HepG2 (cell line): ENCODE data around the gene RNU11. TPM values are rescaled to one million over a fixed set of nuclear protein-coding genes. Genes with fewer than 3 reads are reported as not detected.

ENCODE experiments used
- ATAC-seq: fragments of 200-7000 bp; cut with Tn5 transposase; 3 replicates; pipeline ENCODE4 v1.9.1; 2020; ENCODE audit warnings: mild to moderate bottlenecking, moderate library complexity
- BruUV-seq: library from RNA; stranded (reverse); fragments of 400-500 nt; replicated peaks from 2 replicates; lab custom pipeline; 2021; lab: Mats Ljungman, UMichigan
- CTCF ChIA-PET: fragments of 300-600 bp; formaldehyde crosslinking; extraction: SDS; loops from one replicate; lab custom pipeline; 2021; ENCODE audit warnings: low total read pairs, inconsistent platforms, low intra/inter-chr PET ratio; lab: Yijun Ruan, JAX
- POLR2A ChIA-PET: fragments of 350-600 bp; sonication (Branson Sonifier 250); formaldehyde crosslinking; loops from one replicate; lab custom pipeline; 2020; ENCODE audit warnings: antibody characterized with exemption, inconsistent platforms; lab: Yijun Ruan, JAX
- DNase-seq: peaks from one replicate; pipeline ENCODE4 v3.0.0-alpha.2; 2015; ENCODE audit warnings: low spot score
- FAIRE-seq: peaks from 3 replicates; lab custom pipeline; 2011; peaks lifted over from hg19 to GRCh38; lab: Jason Lieb, UNC
- H2AFZ ChIP-seq: one replicate; pipeline ENCODE4 v1.6.1; 2011; ENCODE audit warnings: low read length, inconsistent platforms
- H3K27ac ChIP-seq: fragments of 300-600 bp; 3 replicates; pipeline ENCODE4 v1.8.0; 2011; ENCODE audit warnings: mixed run types, mild to moderate bottlenecking, mixed read lengths, low read length, inconsistent platforms; ENCODE audit not compliant: insufficient read depth; ENCODE audit errors: extremely low read length
- H3K27me3 ChIP-seq, 2 experiments: fragments of 200-600 bp in 1 of 2; 2 replicates in 1 of 2; 3 replicates in 1 of 2; pipeline versions ENCODE4 v1.6.0 to v1.8.0; 2011; ENCODE audit warnings: low read length in 2 of 2, mild to moderate bottlenecking in 2 of 2, moderate library complexity in 2 of 2, inconsistent platforms in 1 of 2; ENCODE audit not compliant: insufficient read depth in 2 of 2, control insufficient read depth in 1 of 2
- H3K36me3 ChIP-seq, 2 experiments: fragments of 200-600 bp in 1 of 2; replicated peaks in 1 of 2; 2 replicates in 1 of 2; 3 replicates in 1 of 2; pipeline versions ENCODE4 v1.5.1 to v1.8.0; 2011; ENCODE audit warnings: low read length in 2 of 2, inconsistent platforms in 1 of 2; ENCODE audit not compliant: insufficient read depth in 2 of 2, control insufficient read depth in 1 of 2
- H3K4me1 ChIP-seq: 2 replicates; pipeline ENCODE4 v1.5.1; 2012; ENCODE audit warnings: low read length, inconsistent platforms; ENCODE audit not compliant: insufficient read depth
- H3K4me2 ChIP-seq: 2 replicates; pipeline ENCODE4 v1.6.0; 2011; ENCODE audit warnings: low read depth, low read length, inconsistent platforms
- H3K4me3 ChIP-seq, 3 experiments: fragments of 200-600 bp in 1 of 3; sonication (generic), shearing (Covaris generic) in 1 of 3; replicated peaks in 1 of 3; 2 replicates each; pipeline ENCODE4 v1.5.1; 2011 to 2016; ENCODE audit warnings: low read length in 3 of 3, inconsistent platforms in 2 of 3, low read depth in 2 of 3, mild to moderate bottlenecking in 2 of 3, control low read depth in 1 of 3, mixed read lengths in 1 of 3; ENCODE audit not compliant: insufficient read depth in 1 of 3
- H3K79me2 ChIP-seq: one replicate; pipeline ENCODE4 v1.6.1; 2011; ENCODE audit warnings: low read length, inconsistent platforms; ENCODE audit not compliant: insufficient read depth
- H3K9ac ChIP-seq: 2 replicates; pipeline ENCODE4 v1.6.0; 2011; ENCODE audit warnings: mild to moderate bottlenecking, low read depth, low read length, inconsistent platforms; ENCODE audit not compliant: insufficient read depth
- H3K9me3 ChIP-seq: 2 replicates; pipeline ENCODE4 v1.5.1; 2012; ENCODE audit warnings: mild to moderate bottlenecking, low read length
- H4K20me1 ChIP-seq: 2 replicates; pipeline ENCODE4 v1.6.0; 2011; ENCODE audit warnings: inconsistent platforms, mild to moderate bottlenecking, low read length, moderate library complexity; ENCODE audit not compliant: insufficient read depth
- FOXO1 ChIP-seq: sonication (generic); formaldehyde crosslinking; IDR thresholded peaks from 2 replicates; pipeline ENCODE4 v1.4.0; 2020; ENCODE audit warnings: missing genetic modification reagents
- HOXA7 ChIP-seq: sonication (generic); formaldehyde crosslinking; IDR thresholded peaks from 2 replicates; pipeline ENCODE4 v1.8.1; 2022; ENCODE audit warnings: mild to moderate bottlenecking, missing genetic modification reagents, moderate library complexity
- PHF8 ChIP-seq: sonication (generic); formaldehyde crosslinking; IDR thresholded peaks from 2 replicates; pipeline ENCODE4 v1.5.0; 2020; ENCODE audit warnings: missing genetic modification reagents
- ZHX1 ChIP-seq: sonication (generic); formaldehyde crosslinking; IDR thresholded peaks from 2 replicates; pipeline ENCODE4 v1.8.1; 2022; ENCODE audit warnings: low read depth, mild to moderate bottlenecking, missing genetic modification reagents
- ZNF773 ChIP-seq: sonication (generic); formaldehyde crosslinking; IDR thresholded peaks from 2 replicates; pipeline ENCODE4 v1.4.0; 2020; ENCODE audit warnings: missing genetic modification reagents, borderline replicate concordance
- ZSCAN31 ChIP-seq: sonication (generic); formaldehyde crosslinking; IDR thresholded peaks from 2 replicates; pipeline ENCODE4 v1.5.0; 2020; ENCODE audit warnings: low read depth, mild to moderate bottlenecking, missing genetic modification reagents
- WGBS: methylation state at CpG from one replicate; pipeline ENCODE4 v1.1.6; 2017; ENCODE audit warnings: low lambda C conversion rate; 5-methylcytosine and 5-hydroxymethylcytosine counted together
- in situ Hi-C: cut with HindIII; loops from 2 replicates; pipeline ENCODE4 v1.10.0; 2017; ENCODE audit warnings: low pct_unique_long_range_greater_than_20kb; ENCODE audit not compliant: extremely low pct_ligation_motif_present
- intact Hi-C: fragments of 100-400 bp; cut with micrococcal nuclease; formaldehyde crosslinking; loops from one replicate; pipeline ENCODE4 v1.10.0; 2022; ENCODE audit not compliant: unreplicated experiment
- polyA plus RNA-seq, 8 experiments: library from polyadenylated mRNA; depleted of rRNA in 3 of 8; stranded (reverse) in 7 of 8; unstranded in 1 of 8; fragments of >200 nt; fragmentation: Illumina TruSeq in 4 of 8; extraction: Trizol in 4 of 8; gene quantifications; 2 replicates each; pipeline versions ENCODE4 v1.2.1 to v1.2.3, GENCODE V29; 2011 to 2016; ENCODE audit warnings: low read depth in 4 of 8, missing spikeins in 1 of 8, mixed read lengths in 1 of 8; ENCODE audit not compliant: insufficient read depth in 1 of 8
- total RNA-seq, 5 experiments: library from RNA; depleted of rRNA; stranded (reverse); fragments of >200 nt; fragmentation: Illumina TruSeq; extraction: Trizol; gene quantifications; 2 replicates each; pipeline ENCODE4 v1.2.3, GENCODE V29; 2016; ENCODE audit warnings: low read depth in 1 of 5
- TF ChIP-seq, protein P1 (sequence below): sonication (generic); formaldehyde crosslinking; IDR thresholded peaks from 2 replicates; pipeline ENCODE4 v1.9.0; 2022; ENCODE audit warnings: missing genetic modification reagents, mild to moderate bottlenecking, borderline replicate concordance
- TF ChIP-seq, protein P2 (sequence below): sonication (generic); formaldehyde crosslinking; IDR thresholded peaks from 2 replicates; pipeline ENCODE4 v1.4.0; 2020; ENCODE audit warnings: mild to moderate bottlenecking, missing genetic modification reagents

The RNU11 gene
- total and polyA plus RNA-seq, 2 of the 13 experiments (the other 11 are each of a cell fraction or from before 2014, with no cell fraction given), result not detected

DNA sequence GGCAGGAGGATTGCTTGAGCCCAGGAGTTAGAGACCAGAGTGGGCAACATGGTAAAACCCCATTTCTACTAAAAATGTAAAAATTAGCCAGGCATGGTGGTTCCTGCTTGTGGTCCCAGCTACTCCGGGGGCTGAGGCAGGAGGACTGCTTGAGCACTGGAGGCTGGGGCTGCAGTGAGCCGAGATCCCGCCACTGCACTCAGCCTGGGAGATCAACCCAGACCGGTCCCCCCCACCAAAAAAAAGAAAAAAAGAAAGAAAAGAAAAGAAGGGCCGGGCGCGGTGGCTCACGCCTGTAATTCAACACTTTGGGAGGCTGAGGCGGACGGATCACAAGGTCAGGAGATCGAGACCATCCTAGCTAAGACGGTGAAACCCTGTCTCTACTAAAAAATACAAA lies 18.4 kb downstream of the RNU11 start:
- H3K27me3 ChIP-seq, result peaks cover 0 to 4% of the 10 kb centered on the region in 2 experiments; a peak in 2 of 5 replicates
- FAIRE-seq (no peak), DNase-seq (no peak), ATAC-seq (no peak)
- no peak overlapping the region for H2AFZ ChIP-seq
- CTCF ChIA-PET, result no interaction called here
- peaks cover 6% of the 10 kb centered on the region for H3K79me2 ChIP-seq
- H3K9ac ChIP-seq, result no peak overlapping the region
- intact Hi-C loops (loop anchor here (5.0 kb wide), 1 partner anchor 70 kb away; the partner anchor contains the start of gene YTHDF2), in situ Hi-C loops (no loop called here)
- no peaks in the 10 kb centered on the region for H3K9me3 ChIP-seq
- TF ChIP-seq PHF8, result no peak
- TF ChIP-seq FOXO1, result no peak
- no peak for TF ChIP-seq ZSCAN31 (CRISPR knock-in tag)
- TF ChIP-seq, protein P1, sequence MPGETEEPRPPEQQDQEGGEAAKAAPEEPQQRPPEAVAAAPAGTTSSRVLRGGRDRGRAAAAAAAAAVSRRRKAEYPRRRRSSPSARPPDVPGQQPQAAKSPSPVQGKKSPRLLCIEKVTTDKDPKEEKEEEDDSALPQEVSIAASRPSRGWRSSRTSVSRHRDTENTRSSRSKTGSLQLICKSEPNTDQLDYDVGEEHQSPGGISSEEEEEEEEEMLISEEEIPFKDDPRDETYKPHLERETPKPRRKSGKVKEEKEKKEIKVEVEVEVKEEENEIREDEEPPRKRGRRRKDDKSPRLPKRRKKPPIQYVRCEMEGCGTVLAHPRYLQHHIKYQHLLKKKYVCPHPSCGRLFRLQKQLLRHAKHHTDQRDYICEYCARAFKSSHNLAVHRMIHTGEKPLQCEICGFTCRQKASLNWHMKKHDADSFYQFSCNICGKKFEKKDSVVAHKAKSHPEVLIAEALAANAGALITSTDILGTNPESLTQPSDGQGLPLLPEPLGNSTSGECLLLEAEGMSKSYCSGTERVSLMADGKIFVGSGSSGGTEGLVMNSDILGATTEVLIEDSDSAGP (CRISPR knock-in tag), result no peak
- TF ChIP-seq, protein P2, sequence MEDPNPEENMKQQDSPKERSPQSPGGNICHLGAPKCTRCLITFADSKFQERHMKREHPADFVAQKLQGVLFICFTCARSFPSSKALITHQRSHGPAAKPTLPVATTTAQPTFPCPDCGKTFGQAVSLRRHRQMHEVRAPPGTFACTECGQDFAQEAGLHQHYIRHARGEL (CRISPR knock-in tag), result no peak
- no peak for TF ChIP-seq ZHX1
- TF ChIP-seq ZNF773, result no peak
- TF ChIP-seq HOXA7 (CRISPR knock-in tag), result no peak
- peaks cover 39% of the 10 kb centered on the region for H3K4me1 ChIP-seq
- no TSS peak for BruUV-seq
- no peak overlapping the region for H3K4me3 ChIP-seq
- 94% methylated on average over 12 of the region's 12 CpGs for WGBS
- no peaks in the 10 kb centered on the region; a peak in 1 of 5 replicates for H3K36me3 ChIP-seq
- H3K4me2 ChIP-seq, result no peak overlapping the region
- H3K27ac ChIP-seq, result no peak overlapping the region
- POLR2A ChIA-PET, result interaction anchor here (0.9 to 4.4 kb wide), 2 partner anchors 16 to 18 kb away, joined by 3 to 115 read pairs; partner anchors contain the start of gene RNU11
- H4K20me1 ChIP-seq, result no peaks in the 10 kb centered on the region
